IMR-90 (cell line): ENCODE data around the gene RGS19. TPM values are rescaled to one million over a fixed set of nuclear protein-coding genes. Genes with fewer than 3 reads are reported as not detected.

Experiments used
- ATAC-seq: fragments of 200-7000 bp; cut with Tn5 transposase; 2 replicates; pipeline ENCODE4 v1.9.1; 2020; ENCODE audit warnings: low read depth, mild to moderate bottlenecking, moderate library complexity
- BruUV-seq: library from RNA; stranded (reverse); fragments of 400-500 nt; replicated peaks from 2 replicates; lab custom pipeline; 2021; lab: Mats Ljungman, UMichigan
- CTCF ChIA-PET: fragments of 300-600 bp; formaldehyde crosslinking; extraction: SDS; loops from one replicate; lab custom pipeline; 2021; ENCODE audit warnings: antibody characterized with exemption; lab: Yijun Ruan, JAX
- POLR2A ChIA-PET: fragments of 300-600 bp; sonication (Branson Sonifier 250); formaldehyde crosslinking; loops from one replicate; lab custom pipeline; 2022; ENCODE audit warnings: antibody characterized with exemption; ENCODE audit not compliant: unreplicated experiment; lab: Charles Lee
- DNase-seq: peaks from one replicate; pipeline ENCODE4 v3.0.0; 2013
- H2AFZ ChIP-seq: replicated peaks from 2 replicates; pipeline ENCODE3; 2013; ENCODE audit warnings: low read length, mild to moderate bottlenecking; ENCODE audit not compliant: poor library complexity
- H2AK5ac ChIP-seq: 2 replicates; pipeline ENCODE4 v1.6.1; 2013; ENCODE audit warnings: low read depth, low read length, inconsistent platforms
- H2AK9ac ChIP-seq: replicated peaks from 2 replicates; pipeline ENCODE3; 2013; ENCODE audit warnings: mild to moderate bottlenecking, low read depth, low read length, moderate library complexity; ENCODE audit not compliant: poor library complexity
- H2BK120ac ChIP-seq: 2 replicates; pipeline ENCODE4 v1.6.1; 2013; ENCODE audit warnings: low read depth, low read length, inconsistent platforms
- H2BK15ac ChIP-seq: 3 replicates; pipeline ENCODE4 v1.6.1; 2013; ENCODE audit warnings: low read depth, low read length, inconsistent platforms
- H2BK20ac ChIP-seq: 2 replicates; pipeline ENCODE4 v1.6.1; 2013; ENCODE audit warnings: low read depth, mild to moderate bottlenecking, inconsistent platforms, low read length, moderate library complexity
- H2BK5ac ChIP-seq: 2 replicates; pipeline ENCODE4 v1.6.1; 2013; ENCODE audit warnings: mild to moderate bottlenecking, low read depth, low read length, inconsistent platforms; ENCODE audit not compliant: poor library complexity, severe bottlenecking
- H3K14ac ChIP-seq: replicated peaks from 2 replicates; pipeline ENCODE4 v1.6.1; 2013; ENCODE audit warnings: low read depth, low read length, inconsistent platforms
- H3K18ac ChIP-seq: 2 replicates; pipeline ENCODE4 v1.6.1; 2013; ENCODE audit warnings: low read depth, low read length, control low read depth
- H3K23ac ChIP-seq: 2 replicates; pipeline ENCODE4 v1.6.1; 2013; ENCODE audit warnings: low read depth, low read length, inconsistent platforms
- H3K27ac ChIP-seq: 2 replicates; pipeline ENCODE4 v1.5.1; 2013; ENCODE audit warnings: mild to moderate bottlenecking, control low read depth, low read length; ENCODE audit not compliant: insufficient read depth
- H3K27me3 ChIP-seq: 2 replicates; pipeline ENCODE4 v1.6.1; 2013; ENCODE audit warnings: low read length; ENCODE audit not compliant: control insufficient read depth, insufficient read depth
- H3K36me3 ChIP-seq: 2 replicates; pipeline ENCODE4 v1.6.1; 2013; ENCODE audit warnings: low read length, mixed read lengths; ENCODE audit not compliant: control insufficient read depth, insufficient read depth
- H3K4ac ChIP-seq: 2 replicates; pipeline ENCODE4 v1.6.1; 2013; ENCODE audit warnings: low read depth, low read length, inconsistent platforms
- H3K4me1 ChIP-seq: 2 replicates; pipeline ENCODE4 v1.6.1; 2013; ENCODE audit warnings: low read length, mixed read lengths; ENCODE audit not compliant: control insufficient read depth, insufficient read depth
- H3K4me2 ChIP-seq: 2 replicates; pipeline ENCODE4 v1.6.1; 2013; ENCODE audit warnings: low read depth, mild to moderate bottlenecking, control low read depth, low read length, moderate library complexity
- H3K4me3 ChIP-seq: 2 replicates; pipeline ENCODE4 v1.5.1; 2013; ENCODE audit warnings: low read depth, mild to moderate bottlenecking, control low read depth, low read length, moderate library complexity; ENCODE audit not compliant: insufficient read depth
- H3K56ac ChIP-seq: 2 replicates; pipeline ENCODE4 v1.6.1; 2013; ENCODE audit warnings: low read length, inconsistent platforms; ENCODE audit not compliant: insufficient read depth; ENCODE audit errors: extremely low read depth
- H3K79me1 ChIP-seq, 2 experiments: 2 replicates each; pipeline ENCODE4 v1.6.1; 2013; ENCODE audit warnings: low read length in 2 of 2, inconsistent platforms in 1 of 2, low read depth in 1 of 2
- H3K9ac ChIP-seq: 2 replicates; pipeline ENCODE4 v1.6.1; 2013; ENCODE audit warnings: low read depth, low read length, control low read depth
- H3K9me1 ChIP-seq: 2 replicates; pipeline ENCODE4 v1.6.1; 2013; ENCODE audit warnings: low read length, inconsistent platforms; ENCODE audit not compliant: insufficient read depth
- H3K9me3 ChIP-seq: 2 replicates; pipeline ENCODE4 v1.6.1; 2013; ENCODE audit warnings: low read length; ENCODE audit not compliant: control insufficient read depth, insufficient read depth
- H4K20me1 ChIP-seq: 2 replicates; pipeline ENCODE4 v1.6.1; 2013; ENCODE audit warnings: low read length, inconsistent platforms; ENCODE audit not compliant: insufficient read depth
- H4K5ac ChIP-seq: 2 replicates; pipeline ENCODE4 v1.6.1; 2013; ENCODE audit warnings: mild to moderate bottlenecking, low read depth, low read length, control low read depth
- H4K8ac ChIP-seq, 2 experiments: 2 replicates each; pipeline ENCODE4 v1.6.1; 2013; ENCODE audit warnings: low read depth in 2 of 2, low read length in 2 of 2, control low read depth in 1 of 2, inconsistent platforms in 1 of 2
- H4K91ac ChIP-seq: 2 replicates; pipeline ENCODE4 v1.6.1; 2013; ENCODE audit warnings: low read depth, low read length, inconsistent platforms; ENCODE audit not compliant: insufficient read depth
- BHLHE40 ChIP-seq: fragments of 150-350 bp; IDR thresholded peaks from 2 replicates; pipeline ENCODE4 v1.6.1; 2016; ENCODE audit warnings: mild to moderate bottlenecking, low read depth, low read length
- CEBPB ChIP-seq: IDR thresholded peaks from 2 replicates; pipeline ENCODE4 v1.6.1; 2012; ENCODE audit warnings: low read depth, low read length, improper control_type of control experiment
- CHD1 ChIP-seq: IDR thresholded peaks from 2 replicates; pipeline ENCODE4 v1.6.1; 2012; ENCODE audit warnings: low read depth, low read length, improper control_type of control experiment
- MAFK ChIP-seq: IDR thresholded peaks from 2 replicates; pipeline ENCODE4 v1.6.1; 2012; ENCODE audit warnings: low read depth, low read length, improper control_type of control experiment
- MXI1 ChIP-seq: IDR thresholded peaks from 2 replicates; pipeline ENCODE4 v1.6.1; 2012; ENCODE audit warnings: low read depth, mild to moderate bottlenecking, low read length, moderate library complexity, borderline replicate concordance
- NFE2L2 ChIP-seq: fragments of 150-350 bp; IDR thresholded peaks from 2 replicates; pipeline ENCODE4 v1.6.1; 2016; ENCODE audit warnings: low read depth, mild to moderate bottlenecking, low read length
- POLR2A ChIP-seq: IDR thresholded peaks from 2 replicates; pipeline ENCODE4 v1.6.1; 2012; ENCODE audit warnings: mild to moderate bottlenecking, low read depth, low read length
- RAD21 ChIP-seq: IDR thresholded peaks from 2 replicates; pipeline ENCODE4 v1.6.1; 2012; ENCODE audit warnings: low read length, improper control_type of control experiment
- RCOR1 ChIP-seq: IDR thresholded peaks from 2 replicates; pipeline ENCODE4 v1.6.1; 2012; ENCODE audit warnings: mild to moderate bottlenecking, low read length, improper control_type of control experiment; ENCODE audit not compliant: insufficient replicate concordance
- RFX5 ChIP-seq: IDR thresholded peaks from 2 replicates; pipeline ENCODE4 v1.8.0; 2012; ENCODE audit warnings: low read depth, mild to moderate bottlenecking, low read length, moderate library complexity
- SMC3 ChIP-seq: fragments of 150-350 bp; IDR thresholded peaks from 2 replicates; pipeline ENCODE4 v1.6.1; 2016; ENCODE audit warnings: low read depth, mild to moderate bottlenecking, antibody characterized with exemption, low read length, moderate library complexity
- WGBS, 2 experiments: methylation state at CpG; one replicate each; pipeline versions ENCODE4 v1.1.5 to v1.1.7; 2013; ENCODE audit warnings: missing lambda C conversion rate in 2 of 2; ENCODE audit not compliant: insufficient read length in 1 of 2; ENCODE audit errors: extremely low coverage in 2 of 2; 5-methylcytosine and 5-hydroxymethylcytosine counted together
- dilution Hi-C: fragments of 300-500 bp; cut with HindIII; formaldehyde crosslinking; loops from one replicate; pipeline ENCODE4 v1.14.3; 2018; ENCODE audit warnings: low sequenced_read_pairs; ENCODE audit not compliant: unreplicated experiment
- in situ Hi-C: fragments of 300-500 bp; cut with MboI; formaldehyde crosslinking; loops from 3 replicates; pipeline ENCODE4 v1.14.3; 2019; ENCODE audit warnings: low sequenced_read_pairs, inconsistent platforms, mixed read lengths
- intact Hi-C: fragments of 100-400 bp; cut with micrococcal nuclease; formaldehyde crosslinking; loops from 2 replicates; pipeline ENCODE4 v1.10.0; 2022
- polyA plus RNA-seq, 3 experiments: library from polyadenylated mRNA; depleted of rRNA; stranded (reverse); fragments of >200 nt; gene quantifications; 2 replicates each; pipeline ENCODE4 v1.2.3, GENCODE V29; 2012; ENCODE audit warnings: low replicate concordance in 1 of 3
- total RNA-seq: library from RNA; depleted of rRNA; stranded (reverse); fragments of >200 nt; gene quantifications from 2 replicates; pipeline ENCODE4 v1.2.3, GENCODE V29; 2012
- TF ChIP-seq, protein P1 (sequence below): fragments of 150-350 bp; IDR thresholded peaks from 2 replicates; pipeline ENCODE4 v1.6.1; 2017; ENCODE audit warnings: mild to moderate bottlenecking, antibody characterized with exemption, low read length, low read depth
- TF ChIP-seq, protein P2 (sequence below): conservative IDR thresholded peaks from 2 replicates; pipeline ENCODE4 v1.5.1; 2012; ENCODE audit warnings: mild to moderate bottlenecking, low read depth, low read length, improper control_type of control experiment
- TF ChIP-seq, protein P3 (sequence below): fragments of 150-350 bp; IDR thresholded peaks from 2 replicates; pipeline ENCODE4 v1.6.1; 2016; ENCODE audit warnings: low read depth, mild to moderate bottlenecking, low read length, moderate library complexity, borderline replicate concordance

Gene RGS19
- total and polyA plus RNA-seq, 2 of the 4 experiments (the other 2 are of a cell fraction): 7.7 to 17.5 TPM

DNA sequence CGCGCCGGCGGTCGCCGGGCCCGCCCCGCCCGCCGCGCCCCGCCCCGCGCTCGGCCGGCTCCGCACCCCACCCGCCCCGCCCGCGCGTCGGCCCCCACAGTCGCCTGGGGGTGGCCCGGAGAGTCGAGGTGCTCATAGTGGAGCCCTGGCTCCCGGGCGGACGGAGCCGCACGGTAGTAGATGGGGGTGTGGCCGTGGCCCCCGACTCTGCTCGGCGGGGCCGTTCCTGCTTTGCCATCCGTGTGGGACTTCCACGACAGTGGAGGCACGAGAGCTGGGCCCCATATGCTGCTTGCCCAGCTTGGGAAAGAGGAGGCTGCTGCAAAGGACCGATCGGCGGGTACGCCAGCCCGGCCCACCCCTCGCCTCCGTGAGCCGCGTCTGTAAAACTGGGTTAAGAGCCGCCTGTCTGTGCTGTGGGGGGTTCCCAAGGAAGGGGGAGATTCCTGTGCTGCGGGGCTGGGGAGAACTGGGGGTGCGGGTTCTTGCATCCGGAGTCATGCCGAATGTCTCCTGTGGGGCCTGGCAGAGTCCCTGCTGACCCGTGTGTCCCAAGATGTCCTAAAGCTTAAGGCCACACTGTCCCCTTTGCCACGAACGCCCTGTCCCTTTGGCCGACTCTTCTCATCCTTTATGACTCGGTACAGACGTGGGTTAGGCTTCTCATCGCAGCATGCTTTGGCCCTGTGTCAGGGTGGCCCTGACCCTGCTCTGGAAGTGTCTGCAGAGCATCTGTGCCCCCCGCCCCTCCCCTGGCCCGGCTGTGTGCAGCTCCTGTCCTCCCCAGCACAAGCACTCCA lies 895 bp upstream of the RGS19 start, which contains the start of gene OPRL1:
OPRL1 (plus strand) TSS at position 70 of the 800 bp plus-strand sequence. CDS start 12,639 bp downstream, outside the sequence.
- H3K4me2 ChIP-seq: peak within 1 kb of the TSS; percentile 78
- H2BK20ac ChIP-seq: no peak within 1 kb of the TSS
- H2AFZ ChIP-seq: peak within 1 kb of the TSS; percentile 93
- in situ Hi-C loops: no loop called here
- CTCF ChIA-PET: interaction anchor here (0.6 kb wide), 1 partner anchor 23 kb away, joined by 3 read pairs; no protein-coding TSS in a partner anchor
- peak within 1 kb of the TSS; percentile 50 for H3K14ac ChIP-seq
- H3K9me1 ChIP-seq: no peaks in the 10 kb centered on the region
- H4K8ac ChIP-seq: peak within 1 kb of the TSS; percentile 74 to 95
- H3K56ac ChIP-seq: peak within 1 kb of the TSS; percentile 11; the same call in 1 of the 2 replicates
- H2AK5ac ChIP-seq: peak within 1 kb of the TSS; percentile 65
- no TSS peak for BruUV-seq
- ATAC-seq: no peak; the same call in 1 of the 2 replicates
- peaks cover 6 to 8% of the 10 kb centered on the region in 2 experiments; a peak in 3 of 4 replicates for H3K79me1 ChIP-seq
- H2BK15ac ChIP-seq: no peak within 1 kb of the TSS; the same call in 2 of the 3 replicates
- H3K23ac ChIP-seq: peak within 1 kb of the TSS; percentile 1; the same call in 1 of the 2 replicates
- H4K5ac ChIP-seq: peak within 1 kb of the TSS; percentile 43
- no peak for DNase-seq
- peaks cover 15% of the 10 kb centered on the region for H4K20me1 ChIP-seq
- dilution Hi-C loops: no loop called here
- H3K27me3 ChIP-seq: peaks cover 27% of the 10 kb centered on the region
- H3K9me3 ChIP-seq: no peaks in the 10 kb centered on the region
- H2AK9ac ChIP-seq: peak within 1 kb of the TSS; percentile 91
- H4K91ac ChIP-seq: peak within 1 kb of the TSS; percentile 37; the same call in 1 of the 2 replicates
- H3K36me3 ChIP-seq: peaks cover 3% of the 10 kb centered on the region; the same call in 1 of the 2 replicates
- peak within 1 kb of the TSS; percentile 70 for H3K9ac ChIP-seq
- H3K27ac ChIP-seq: peak within 1 kb of the TSS; percentile 30; the same call in 1 of the 2 replicates
- intact Hi-C loops: no loop called here
- POLR2A ChIA-PET: no interaction called here
- H2BK5ac ChIP-seq: no peak within 1 kb of the TSS
- H2BK120ac ChIP-seq: 0 out of 2 replicates have a peak within 1 kb of the TSS, but pooled peaks have one; percentile 23
- peak within 1 kb of the TSS; percentile 88 for H3K4me3 ChIP-seq
- peaks cover 17% of the 10 kb centered on the region for H3K4me1 ChIP-seq
- 33% methylated on average over 9 of the region's 62 CpGs; no CpG with 5 or more reads in 1 of the 2 experiments for WGBS, 2 experiments
- H3K4ac ChIP-seq: peak within 1 kb of the TSS; percentile 70
- no peak within 1 kb of the TSS; the same call in 1 of the 2 replicates for H3K18ac ChIP-seq
- TF ChIP-seq, protein P1, sequence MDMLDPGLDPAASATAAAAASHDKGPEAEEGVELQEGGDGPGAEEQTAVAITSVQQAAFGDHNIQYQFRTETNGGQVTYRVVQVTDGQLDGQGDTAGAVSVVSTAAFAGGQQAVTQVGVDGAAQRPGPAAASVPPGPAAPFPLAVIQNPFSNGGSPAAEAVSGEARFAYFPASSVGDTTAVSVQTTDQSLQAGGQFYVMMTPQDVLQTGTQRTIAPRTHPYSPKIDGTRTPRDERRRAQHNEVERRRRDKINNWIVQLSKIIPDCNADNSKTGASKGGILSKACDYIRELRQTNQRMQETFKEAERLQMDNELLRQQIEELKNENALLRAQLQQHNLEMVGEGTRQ: no peak
- TF ChIP-seq POLR2A (no peak), NFE2L2 (no peak), MAFK (no peak), RFX5 (no peak), SMC3 (no peak), CHD1 (no peak), BHLHE40 (no peak), RAD21 (no peak), RCOR1 (no peak), CEBPB (no peak), MXI1 (no peak)
- TF ChIP-seq, protein P2, sequence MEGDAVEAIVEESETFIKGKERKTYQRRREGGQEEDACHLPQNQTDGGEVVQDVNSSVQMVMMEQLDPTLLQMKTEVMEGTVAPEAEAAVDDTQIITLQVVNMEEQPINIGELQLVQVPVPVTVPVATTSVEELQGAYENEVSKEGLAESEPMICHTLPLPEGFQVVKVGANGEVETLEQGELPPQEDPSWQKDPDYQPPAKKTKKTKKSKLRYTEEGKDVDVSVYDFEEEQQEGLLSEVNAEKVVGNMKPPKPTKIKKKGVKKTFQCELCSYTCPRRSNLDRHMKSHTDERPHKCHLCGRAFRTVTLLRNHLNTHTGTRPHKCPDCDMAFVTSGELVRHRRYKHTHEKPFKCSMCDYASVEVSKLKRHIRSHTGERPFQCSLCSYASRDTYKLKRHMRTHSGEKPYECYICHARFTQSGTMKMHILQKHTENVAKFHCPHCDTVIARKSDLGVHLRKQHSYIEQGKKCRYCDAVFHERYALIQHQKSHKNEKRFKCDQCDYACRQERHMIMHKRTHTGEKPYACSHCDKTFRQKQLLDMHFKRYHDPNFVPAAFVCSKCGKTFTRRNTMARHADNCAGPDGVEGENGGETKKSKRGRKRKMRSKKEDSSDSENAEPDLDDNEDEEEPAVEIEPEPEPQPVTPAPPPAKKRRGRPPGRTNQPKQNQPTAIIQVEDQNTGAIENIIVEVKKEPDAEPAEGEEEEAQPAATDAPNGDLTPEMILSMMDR: no peak
- TF ChIP-seq, protein P3, sequence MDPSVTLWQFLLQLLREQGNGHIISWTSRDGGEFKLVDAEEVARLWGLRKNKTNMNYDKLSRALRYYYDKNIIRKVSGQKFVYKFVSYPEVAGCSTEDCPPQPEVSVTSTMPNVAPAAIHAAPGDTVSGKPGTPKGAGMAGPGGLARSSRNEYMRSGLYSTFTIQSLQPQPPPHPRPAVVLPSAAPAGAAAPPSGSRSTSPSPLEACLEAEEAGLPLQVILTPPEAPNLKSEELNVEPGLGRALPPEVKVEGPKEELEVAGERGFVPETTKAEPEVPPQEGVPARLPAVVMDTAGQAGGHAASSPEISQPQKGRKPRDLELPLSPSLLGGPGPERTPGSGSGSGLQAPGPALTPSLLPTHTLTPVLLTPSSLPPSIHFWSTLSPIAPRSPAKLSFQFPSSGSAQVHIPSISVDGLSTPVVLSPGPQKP: no peak
